DMS53 (cell line): ENCODE measurements around the gene PBX1.

Experiments
- DNase-seq: peaks from one replicate; lab custom pipeline; 2025; lab: John Stamatoyannopoulos, UW

The PBX1 gene

GRCh38 chr1:164823486-164824279, 264.7 kb downstream of the PBX1 start:
- DNase-seq = no peak

- DNase-seq = no peak
Observed at GRCh38 chr1:164824542-164824941, 265.6 kb downstream of the PBX1 start.

GRCh38 chr1:164830628-164831027, 271.6 kb downstream of the PBX1 start:
- DNase-seq = no peak

GRCh38 chr1:164834641-164835040, 275.7 kb downstream of the PBX1 start:
- no peak for DNase-seq

GRCh38 chr1:164836614-164837018, 277.6 kb downstream of the PBX1 start:
- no peak for DNase-seq

GRCh38 chr1:164838786-164839185, 279.8 kb downstream of the PBX1 start:
- no peak for DNase-seq

GRCh38 chr1:164840936-164841335, 282.0 kb downstream of the PBX1 start:
- DNase-seq = no peak

GRCh38 chr1:164841702-164842465, 282.9 kb downstream of the PBX1 start:
- no peak for DNase-seq

- no peak for DNase-seq
Observed at GRCh38 chr1:164842870-164843269, 283.9 kb downstream of the PBX1 start.

GRCh38 chr1:164843743-164844500, 284.9 kb downstream of the PBX1 start:
- DNase-seq = no peak

GRCh38 chr1:164846731-164847691, 288.0 kb downstream of the PBX1 start:
- DNase-seq = no peak

GRCh38 chr1:164853146-164853545, 294.2 kb downstream of the PBX1 start:
- DNase-seq = no peak

- DNase-seq = no peak
Observed at GRCh38 chr1:164855716-164856329, 296.8 kb downstream of the PBX1 start.

- no peak for DNase-seq
Observed at GRCh38 chr1:164856381-164856780, 297.4 kb downstream of the PBX1 start.

GRCh38 chr1:164857439-164857838, 298.5 kb downstream of the PBX1 start:
- DNase-seq = no peak

- DNase-seq = no peak
Observed at GRCh38 chr1:164858096-164858632, 299.2 kb downstream of the PBX1 start.

GRCh38 chr1:164861632-164862031, 302.6 kb downstream of the PBX1 start:
- no peak for DNase-seq

GRCh38 chr1:164863056-164863455, 304.1 kb downstream of the PBX1 start:
- no peak for DNase-seq

- no peak for DNase-seq
Observed at GRCh38 chr1:164864161-164864560, 305.2 kb downstream of the PBX1 start.

- no peak for DNase-seq
Observed at GRCh38 chr1:164865385-164865784, 306.4 kb downstream of the PBX1 start.

- DNase-seq = no peak
Observed at GRCh38 chr1:164867590-164867989, 308.6 kb downstream of the PBX1 start.
